Stimulated activated naive CD8-positive, alpha-beta T cell treated with anti-CD3 and anti-CD28 coated beads, Interleukin-15, Interleukin-2, amounts not matched to agents 100 ng/mL and 50 ng/mL, for 24 hours (primary cell): Measurements from ENCODE around the gene SYVN1.

Experiments used
- H3K27ac Mint-ChIP-seq: one replicate; pipeline ENCODE4 v1.8.0; 2021; ENCODE audit warnings: mild to moderate bottlenecking, mixed read lengths
- H3K27me3 Mint-ChIP-seq: one replicate; pipeline ENCODE4 v1.8.0; 2021; ENCODE audit warnings: mixed read lengths
- H3K36me3 Mint-ChIP-seq: one replicate; pipeline ENCODE4 v1.8.0; 2021; ENCODE audit warnings: low read depth, mixed read lengths
- H3K4me1 Mint-ChIP-seq: one replicate; pipeline ENCODE4 v1.8.0; 2021; ENCODE audit warnings: low read depth, mixed read lengths
- H3K4me3 Mint-ChIP-seq: one replicate; pipeline ENCODE4 v1.8.0; 2021; ENCODE audit warnings: mild to moderate bottlenecking, mixed read lengths
- H3K9me3 Mint-ChIP-seq: one replicate; pipeline ENCODE4 v1.8.0; 2021; ENCODE audit warnings: mixed read lengths

The SYVN1 gene

GRCh38 chr11:65078786-65079342 is 55.5 kb downstream of the SYVN1 start:
- H3K36me3 Mint-ChIP-seq, result peaks cover 74% of the 10 kb centered on the region
- no peak overlapping the region for H3K4me3 Mint-ChIP-seq

GRCh38 chr11:65078151-65078550 is 56.2 kb downstream of the SYVN1 start:
- Mint-ChIP-seq H3K4me3 (peak overlapping the region; percentile 20), H3K27ac (peak overlapping the region; percentile 65), H3K9me3 (no peaks in the 10 kb centered on the region), H3K36me3 (peaks cover 70% of the 10 kb centered on the region), H3K27me3 (no peaks in the 10 kb centered on the region), H3K4me1 (peaks cover 47% of the 10 kb centered on the region)

More at GRCh38 chr11:65078786-65079342, 55.5 kb downstream of the SYVN1 start:
- Mint-ChIP-seq H3K9me3 (no peaks in the 10 kb centered on the region), H3K27ac (peak overlapping the region; percentile 65), H3K27me3 (no peaks in the 10 kb centered on the region), H3K4me1 (peaks cover 54% of the 10 kb centered on the region)

GRCh38 chr11:65077451-65077850 is 56.9 kb downstream of the SYVN1 start:
- H3K4me3 Mint-ChIP-seq, result no peak overlapping the region
- H3K36me3 Mint-ChIP-seq, result peaks cover 63% of the 10 kb centered on the region
- H3K9me3 Mint-ChIP-seq, result no peaks in the 10 kb centered on the region
- peaks cover 40% of the 10 kb centered on the region for H3K4me1 Mint-ChIP-seq
- H3K27me3 Mint-ChIP-seq, result no peaks in the 10 kb centered on the region
- H3K27ac Mint-ChIP-seq, result no peak overlapping the region
